Neural progenitor cell (in vitro differentiated cells): ENCODE measurements around the gene TRPV2.

Experiments
- CTCF ChIP-seq: fragments of 200-600 bp; sonication (generic); IDR thresholded peaks from 2 replicates; pipeline ENCODE4 v1.5.1; 2017; ENCODE audit warnings: antibody characterized with exemption, mild to moderate bottlenecking
- EZH2 ChIP-seq: fragments of 200-600 bp; sonication (generic); IDR thresholded peaks from 2 replicates; pipeline ENCODE4 v1.6.1; 2017; ENCODE audit warnings: antibody characterized with exemption, mild to moderate bottlenecking, moderate library complexity
- EZH2phosphoT487 ChIP-seq: fragments of 200-600 bp; sonication (generic); IDR thresholded peaks from 2 replicates; pipeline ENCODE4 v1.6.1; 2017; ENCODE audit warnings: antibody characterized with exemption

GRCh38 chr17:16466407-16466806, 51.0 kb downstream of the TRPV2 start:
- TF ChIP-seq CTCF (no peak), EZH2 (no peak), EZH2phosphoT487 (no peak)
